Right lobe of liver (tissue), 6 donors: Measurements from ENCODE around the gene EYA4. TPM values are rescaled to one million over a fixed set of nuclear protein-coding genes. Genes with fewer than 3 reads are reported as not detected.

ENCODE experiments used
- ATAC-seq, 4 donors: fragments of 200-7000 bp; cut with Tn5 transposase; one replicate each; pipeline ENCODE4 v1.9.1; 2020; ENCODE audit warnings: mild to moderate bottlenecking in 4 of 4, moderate library complexity in 4 of 4
- DNase-seq, 3 donors: peaks; one replicate each; pipeline ENCODE4 v3.0.0-alpha.2; 2020
- H3K27ac ChIP-seq, 3 donors: fragments of 200-600 bp; one replicate each; pipeline ENCODE4 v1.8.0; 2022
- H3K27me3 ChIP-seq, 2 donors: fragments of 200-600 bp; one replicate each; pipeline ENCODE4 v1.8.0; 2022
- H3K36me3 ChIP-seq, 4 donors: fragments of 200-600 bp; sonication (generic) in 1 of 4; one replicate each; pipeline versions ENCODE4 v1.5.1 to v1.8.0; 2017 to 2022; ENCODE audit warnings: control low read depth in 1 of 4
- H3K4me1 ChIP-seq, 4 donors: fragments of 200-600 bp; sonication (generic) in 1 of 4; one replicate each; pipeline versions ENCODE4 v1.5.1 to v1.8.0; 2017 to 2022; ENCODE audit warnings: control low read depth in 1 of 4
- H3K4me3 ChIP-seq, 3 donors: fragments of 200-600 bp; one replicate each; pipeline ENCODE4 v1.8.0; 2022
- H3K9me3 ChIP-seq, 4 donors: fragments of 200-600 bp; sonication (generic) in 1 of 4; one replicate each; pipeline versions ENCODE4 v1.5.1 to v1.8.0; 2017 to 2022; ENCODE audit warnings: control low read depth in 1 of 4
- POLR2A ChIP-seq: fragments of 450-650 bp; IDR thresholded peaks from one replicate; pipeline ENCODE4 v1.6.1; 2017; ENCODE audit warnings: antibody characterized with exemption, mild to moderate bottlenecking
- WGBS: methylation state at CpG from one replicate; pipeline ENCODE4 v1.1.6; 2018; ENCODE audit warnings: low coverage, low lambda C conversion rate; ENCODE audit not compliant: insufficient coverage; ENCODE audit errors: missing lambda C conversion rate; 5-methylcytosine and 5-hydroxymethylcytosine counted together
- intact Hi-C, 2 donors: fragments of 100-400 bp; cut with DNase I; formaldehyde crosslinking; loops; one replicate each; pipeline versions ENCODE4 v1.11.2 to v1.14.1; 2022
- total RNA-seq, 6 experiments: library from RNA; depleted of rRNA in 2 of 6; stranded (reverse); fragments of >200 nt in 2 of 6; fragmentation: NEBNext Ultra II Directional in 3 of 6; extraction: Animal tissue kit (Norgen Biotek cat#: 25700) in 3 of 6; gene quantifications; one replicate each; pipeline versions ENCODE4 v1.1.0 to v1.2.4, GENCODE V29; 2016 to 2023
- TF ChIP-seq, protein P1 (sequence below), 4 donors: fragments of 200-600 bp in 3 of 4; fragments of 450-650 bp in 1 of 4; IDR thresholded peaks; one replicate each; pipeline versions ENCODE4 v1.5.1 to v1.8.0; 2016 to 2022; ENCODE audit warnings: antibody characterized with exemption in 4 of 4, mild to moderate bottlenecking in 2 of 4
- donor health status: DM: no; HTN: yes; CAD: no.
- donor health status: DM: no; HTN: no; CAD: no.
- donor health status: DM: no; HTN: no; CAD: no.
- donor health status: DM: no; HTN: yes; CAD: no.
- donor health status: DM: no; HTN: yes; CAD: no.

EYA4 gene
- total RNA-seq, 6 experiments from 2014 or later: 0.09 to 0.37 (median 0.35) TPM; not detected in 1

DNA sequence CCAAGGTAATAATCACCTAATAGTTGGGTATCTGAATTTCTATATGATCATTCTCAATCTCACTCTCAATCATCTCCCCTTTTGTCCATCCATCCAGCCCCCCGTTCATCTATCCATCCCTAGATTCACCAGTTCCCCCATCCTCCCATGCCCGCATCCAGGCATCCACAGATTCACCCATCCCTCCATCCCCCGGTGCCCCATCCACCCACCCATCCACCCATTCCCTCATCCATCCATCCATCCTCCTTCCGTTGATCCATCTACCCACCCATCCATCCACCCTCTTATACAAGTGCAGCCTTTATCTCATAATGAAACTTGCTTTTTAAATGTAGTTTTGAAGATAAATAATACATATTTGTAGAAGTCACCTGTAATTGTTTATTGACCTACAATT is 76.5 kb downstream of the EYA4 start:
- no peaks in the 10 kb centered on the region for H3K9me3 ChIP-seq
- no peak overlapping the region for H3K27ac ChIP-seq
- 57% methylated on average over 4 of the region's 4 CpGs for WGBS
- TF ChIP-seq, protein P1, sequence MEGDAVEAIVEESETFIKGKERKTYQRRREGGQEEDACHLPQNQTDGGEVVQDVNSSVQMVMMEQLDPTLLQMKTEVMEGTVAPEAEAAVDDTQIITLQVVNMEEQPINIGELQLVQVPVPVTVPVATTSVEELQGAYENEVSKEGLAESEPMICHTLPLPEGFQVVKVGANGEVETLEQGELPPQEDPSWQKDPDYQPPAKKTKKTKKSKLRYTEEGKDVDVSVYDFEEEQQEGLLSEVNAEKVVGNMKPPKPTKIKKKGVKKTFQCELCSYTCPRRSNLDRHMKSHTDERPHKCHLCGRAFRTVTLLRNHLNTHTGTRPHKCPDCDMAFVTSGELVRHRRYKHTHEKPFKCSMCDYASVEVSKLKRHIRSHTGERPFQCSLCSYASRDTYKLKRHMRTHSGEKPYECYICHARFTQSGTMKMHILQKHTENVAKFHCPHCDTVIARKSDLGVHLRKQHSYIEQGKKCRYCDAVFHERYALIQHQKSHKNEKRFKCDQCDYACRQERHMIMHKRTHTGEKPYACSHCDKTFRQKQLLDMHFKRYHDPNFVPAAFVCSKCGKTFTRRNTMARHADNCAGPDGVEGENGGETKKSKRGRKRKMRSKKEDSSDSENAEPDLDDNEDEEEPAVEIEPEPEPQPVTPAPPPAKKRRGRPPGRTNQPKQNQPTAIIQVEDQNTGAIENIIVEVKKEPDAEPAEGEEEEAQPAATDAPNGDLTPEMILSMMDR (IDR thresholded peaks at IDR 0.05): no peak
- no peak for TF ChIP-seq POLR2A
- no peak overlapping the region for H3K4me3 ChIP-seq
- no peaks in the 10 kb centered on the region for H3K27me3 ChIP-seq
- no peaks in the 10 kb centered on the region for H3K36me3 ChIP-seq
- ATAC-seq: no peak
- no peaks in the 10 kb centered on the region for H3K4me1 ChIP-seq
- intact Hi-C loops: no loop called here
- no peak for DNase-seq

GRCh38 chr6:133326584-133326983 is 85.4 kb downstream of the EYA4 start:
- Histone ChIP-seq H3K27ac (no peak overlapping the region), H3K36me3 (no peaks in the 10 kb centered on the region), H3K27me3 (no peaks in the 10 kb centered on the region), H3K9me3 (no peaks in the 10 kb centered on the region), H3K4me3 (no peak overlapping the region), H3K4me1 (no peaks in the 10 kb centered on the region)
- no peak for ATAC-seq
- WGBS: 72% methylated on average over 9 of the region's 9 CpGs
- TF ChIP-seq POLR2A: no peak
- TF ChIP-seq, protein P1 (IDR thresholded peaks at IDR 0.05): no peak
- DNase-seq: no peak
- intact Hi-C loops: no loop called here

- H3K9me3 ChIP-seq: no peaks in the 10 kb centered on the region
- 45% methylated on average over 3 of the region's 3 CpGs for WGBS
- H3K4me1 ChIP-seq: no peaks in the 10 kb centered on the region
- TF ChIP-seq, protein P1 (IDR thresholded peaks at IDR 0.05): no peak
- no peak for TF ChIP-seq POLR2A
- no peak overlapping the region for H3K4me3 ChIP-seq
- no peak overlapping the region for H3K27ac ChIP-seq
- H3K36me3 ChIP-seq: no peaks in the 10 kb centered on the region
- ATAC-seq: no peak
- intact Hi-C loops: no loop called here
- DNase-seq: no peak
- H3K27me3 ChIP-seq: no peaks in the 10 kb centered on the region
Measured at GRCh38 chr6:133333852-133334251, 92.7 kb downstream of the EYA4 start.

- intact Hi-C loops: no loop called here
- 100% methylated on average over 1 of the region's 1 CpG for WGBS
- Histone ChIP-seq H3K27ac (no peak overlapping the region), H3K27me3 (no peaks in the 10 kb centered on the region), H3K4me3 (no peak overlapping the region), H3K4me1 (peaks cover 0 to 13% (median 0%) of the 10 kb centered on the region in 4 donors), H3K36me3 (no peaks in the 10 kb centered on the region), H3K9me3 (no peaks in the 10 kb centered on the region)
- ATAC-seq (no peak), DNase-seq (no peak)
- no peak for TF ChIP-seq POLR2A
- TF ChIP-seq, protein P1 (IDR thresholded peaks at IDR 0.05): no peak
Measured at GRCh38 chr6:133337308-133337707, 96.2 kb downstream of the EYA4 start.
